ENCODE measurements around the gene TFEB. TPM values are rescaled to one million over a fixed set of nuclear protein-coding genes. Genes with fewer than 3 reads are reported as not detected.

The TFEB gene
- total RNA-seq, 1 experiment from 2014 or later: 6.6 TPM

GRCh38 chr6:41683523-41684310 is 51.7 kb downstream of the TFEB start:
- Mint-ChIP-seq H3K4me1 (ENCODE audit: low read depth, unreplicated experiment) (no peaks in the 10 kb centered on the region), H3K4me3 (ENCODE audit: low read depth, unreplicated experiment) (peak overlapping the region; percentile 68), H3K27me3 (ENCODE audit: unreplicated experiment) (no peaks in the 10 kb centered on the region), H3K36me3 (ENCODE audit: insufficient read depth, unreplicated experiment) (peaks cover 7% of the 10 kb centered on the region), H3K9me3 (ENCODE audit: low read depth, unreplicated experiment) (no peaks in the 10 kb centered on the region), H3K27ac (ENCODE audit: unreplicated experiment) (no peak overlapping the region)
- BruUV-seq (replicated peaks): no TSS peak
- intact Hi-C loops (cut with micrococcal nuclease; ENCODE audit: unreplicated experiment): no loop called here
- TF ChIP-seq CTCF (IDR thresholded peaks at IDR 0.05; ENCODE audit: unreplicated experiment): peak; percentile 94
- CTCF ChIA-PET: interaction anchor here (0.6 to 1.9 kb wide), 12 partner anchors 10 to 427 kb away, joined by 3 to 18 read pairs (median 4); no protein-coding TSS in a partner anchor
- peak; percentile 88 for DNase-seq

- H3K27ac Mint-ChIP-seq (ENCODE audit: unreplicated experiment): no peak overlapping the region
- DNase-seq: no peak
- intact Hi-C loops (cut with micrococcal nuclease; ENCODE audit: unreplicated experiment): no loop called here
- TF ChIP-seq CTCF (IDR thresholded peaks at IDR 0.05; ENCODE audit: unreplicated experiment): no peak
- peaks cover 7% of the 10 kb centered on the region for H3K36me3 Mint-ChIP-seq (ENCODE audit: insufficient read depth, unreplicated experiment)
- CTCF ChIA-PET: interaction anchor here (0.6 to 1.9 kb wide), 12 partner anchors 11 to 426 kb away, joined by 3 to 18 read pairs (median 4); no protein-coding TSS in a partner anchor
- H3K9me3 Mint-ChIP-seq (ENCODE audit: low read depth, unreplicated experiment): no peaks in the 10 kb centered on the region
- peak overlapping the region; percentile 68 for H3K4me3 Mint-ChIP-seq (ENCODE audit: low read depth, unreplicated experiment)
- no TSS peak for BruUV-seq (replicated peaks)
- no peaks in the 10 kb centered on the region for H3K27me3 Mint-ChIP-seq (ENCODE audit: unreplicated experiment)
- no peaks in the 10 kb centered on the region for H3K4me1 Mint-ChIP-seq (ENCODE audit: low read depth, unreplicated experiment)
Observed at GRCh38 chr6:41683273-41683522, 52.2 kb downstream of the TFEB start.

GRCh38 chr6:41682497-41683272 is 52.7 kb downstream of the TFEB start:
- Mint-ChIP-seq H3K4me3 (ENCODE audit: low read depth, unreplicated experiment) (peak overlapping the region; percentile 68), H3K36me3 (ENCODE audit: insufficient read depth, unreplicated experiment) (peaks cover 7% of the 10 kb centered on the region), H3K4me1 (ENCODE audit: low read depth, unreplicated experiment) (no peaks in the 10 kb centered on the region), H3K9me3 (ENCODE audit: low read depth, unreplicated experiment) (no peaks in the 10 kb centered on the region), H3K27ac (ENCODE audit: unreplicated experiment) (no peak overlapping the region), H3K27me3 (ENCODE audit: unreplicated experiment) (peaks cover under 1% of the 10 kb centered on the region)
- no peak for TF ChIP-seq CTCF (IDR thresholded peaks at IDR 0.05; ENCODE audit: unreplicated experiment)
- DNase-seq: no peak
- intact Hi-C loops (cut with micrococcal nuclease; ENCODE audit: unreplicated experiment): loop anchor here (1.0 kb wide), 3 partner anchors 79 to 313 kb away; no protein-coding TSS in a partner anchor
- no TSS peak for BruUV-seq (replicated peaks)
- CTCF ChIA-PET: interaction anchor here (0.6 to 1.9 kb wide), 23 partner anchors 11 to 426 kb away, joined by 3 to 18 read pairs (median 5); no protein-coding TSS in a partner anchor

- CTCF ChIA-PET: interaction anchor here (0.5 to 1.4 kb wide), 18 partner anchors 13 to 376 kb away, joined by 3 to 17 read pairs (median 4); no protein-coding TSS in a partner anchor
- Mint-ChIP-seq H3K36me3 (ENCODE audit: insufficient read depth, unreplicated experiment) (peaks cover 7% of the 10 kb centered on the region), H3K4me1 (ENCODE audit: low read depth, unreplicated experiment) (no peaks in the 10 kb centered on the region), H3K4me3 (ENCODE audit: low read depth, unreplicated experiment) (peak overlapping the region; percentile 21), H3K9me3 (ENCODE audit: low read depth, unreplicated experiment) (no peaks in the 10 kb centered on the region), H3K27ac (ENCODE audit: unreplicated experiment) (no peak overlapping the region), H3K27me3 (ENCODE audit: unreplicated experiment) (peaks cover 7% of the 10 kb centered on the region)
- TF ChIP-seq CTCF (IDR thresholded peaks at IDR 0.05; ENCODE audit: unreplicated experiment): peak; percentile 94
- BruUV-seq (replicated peaks): no TSS peak
- DNase-seq: peak; percentile 99
- intact Hi-C loops (cut with micrococcal nuclease; ENCODE audit: unreplicated experiment): loop anchor here (1.0 kb wide), 3 partner anchors 79 to 313 kb away; no protein-coding TSS in a partner anchor
Observed at GRCh38 chr6:41682056-41682477, 53.3 kb downstream of the TFEB start.
